CD4-positive, alpha-beta T cell treated with Interleukin-12 subunit alpha and Interleukin-12 subunit beta, for 1 hour (primary cell): ENCODE data around the gene ISG15.
"Not testable (repeated sequence)": the region's sequence is repeated elsewhere in the genome, so short reads cannot be mapped to it uniquely, and the experiment has no call there.

Experiments used
- DNase-seq: peaks from one replicate; pipeline ENCODE4 v3.0.0-alpha.2; 2020

Gene ISG15

GRCh38 chr1:1047407-1047806 lies 34.1 kb downstream of the ISG15 start:
- DNase-seq, result no peak

GRCh38 chr1:1047963-1048362 lies 34.7 kb downstream of the ISG15 start:
- DNase-seq, result no peak

GRCh38 chr1:1048765-1049164 lies 35.5 kb downstream of the ISG15 start:
- DNase-seq, result no peak

GRCh38 chr1:1049318-1050165 lies 36.2 kb downstream of the ISG15 start:
- no peak for DNase-seq

GRCh38 chr1:1050577-1051052 lies 37.3 kb downstream of the ISG15 start:
- no peak for DNase-seq

- no peak for DNase-seq
These were observed 38.0 kb downstream of the ISG15 start for GRCh38 chr1:1051127-1051810.

GRCh38 chr1:1052003-1052840 lies 38.9 kb downstream of the ISG15 start:
- DNase-seq, result no peak

- DNase-seq, result no peak
These were observed 39.7 kb downstream of the ISG15 start for GRCh38 chr1:1053022-1053421.

GRCh38 chr1:1053682-1054081 lies 40.4 kb downstream of the ISG15 start:
- DNase-seq, result no peak

- DNase-seq, result no peak
These were observed 40.9 kb downstream of the ISG15 start for GRCh38 chr1:1054099-1054700.

- DNase-seq, result no peak
These were observed 41.7 kb downstream of the ISG15 start for GRCh38 chr1:1054971-1055370.

- no peak for DNase-seq
These were observed 42.8 kb downstream of the ISG15 start for GRCh38 chr1:1055841-1056736.

GRCh38 chr1:1057769-1058087 lies 44.4 kb downstream of the ISG15 start:
- not testable (repeated sequence) for DNase-seq

- no peak for DNase-seq
These were observed 45.0 kb downstream of the ISG15 start for GRCh38 chr1:1058088-1058905.

GRCh38 chr1:1058921-1059493 lies 45.7 kb downstream of the ISG15 start:
- peak; percentile 44 for DNase-seq

GRCh38 chr1:1059494-1060280 lies 46.4 kb downstream of the ISG15 start:
- DNase-seq, result peak; percentile 91

GRCh38 chr1:1060281-1061000 lies 47.1 kb downstream of the ISG15 start:
- DNase-seq, result no peak

- no peak for DNase-seq
These were observed 48.5 kb downstream of the ISG15 start for GRCh38 chr1:1061682-1062345.
